HG02840 (cell line): ENCODE data around the gene COL24A1.
"Not testable (repeated sequence)": the region's sequence is repeated elsewhere in the genome, so short reads cannot be mapped to it uniquely, and the experiment has no call there.

Experiments
- ATAC-seq: cut with Tn5 transposase; IDR thresholded peaks from one replicate; pipeline ENCODE4 v1.9.1; 2021; ENCODE audit warnings: mild to moderate bottlenecking, moderate library complexity, moderate number of reproducible peaks; ENCODE audit not compliant: unreplicated experiment, low FRiP score

COL24A1 gene

DNA sequence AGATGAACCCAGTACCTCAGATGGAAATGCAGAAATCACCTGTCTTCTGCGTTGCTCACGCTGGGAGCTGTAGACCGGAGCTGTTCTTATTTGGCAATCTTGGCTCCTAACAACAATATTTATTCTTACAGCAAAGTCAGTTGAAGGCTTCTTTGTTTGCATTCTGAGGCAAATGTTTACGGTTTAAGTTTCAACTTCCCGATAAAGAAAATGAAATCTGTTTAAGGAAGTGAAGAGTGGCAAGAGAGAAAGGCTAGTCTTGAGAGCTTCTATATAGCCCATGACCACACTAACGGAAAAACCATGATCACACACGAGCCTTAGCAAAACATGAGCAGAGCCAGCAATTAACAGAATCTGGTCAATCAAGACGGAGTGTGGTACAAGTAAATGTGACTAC, 325.7 kb downstream of the COL24A1 start:
- ATAC-seq: no peak

DNA sequence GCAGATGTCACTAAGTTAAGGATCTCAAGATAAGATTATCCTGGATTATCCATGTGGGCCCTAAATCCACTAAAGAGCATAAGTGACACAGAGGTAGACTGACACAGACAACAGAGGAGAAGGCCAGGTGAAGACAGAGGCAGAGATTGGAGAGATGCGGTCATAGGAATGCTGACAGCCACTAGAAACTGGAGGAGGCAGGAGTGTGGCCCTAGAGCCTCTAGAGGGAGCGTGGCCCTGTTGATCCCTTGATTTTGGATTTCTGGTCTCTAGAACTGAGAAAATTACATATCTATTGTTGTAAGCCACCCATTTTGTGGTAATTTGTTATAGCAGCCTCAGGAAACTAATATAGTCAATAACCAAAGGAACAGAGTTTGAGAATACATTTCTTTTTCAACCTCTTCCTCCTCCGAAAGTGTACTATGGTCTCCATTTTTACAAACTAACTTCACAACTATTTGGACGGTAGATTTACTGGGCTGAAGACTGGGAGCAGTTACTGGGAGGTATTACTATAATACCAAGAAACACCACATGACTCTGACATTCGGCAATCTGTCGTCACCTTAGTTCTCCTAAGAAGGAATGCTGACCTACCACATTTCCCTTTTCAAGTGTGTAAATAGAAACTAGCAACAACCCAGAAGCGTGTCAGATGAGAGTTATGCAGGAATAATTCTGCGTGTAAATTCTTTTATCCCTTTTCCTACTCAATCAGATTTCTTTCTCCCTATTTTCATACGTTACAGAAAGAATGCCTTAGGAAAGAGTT, 332.3 kb downstream of the COL24A1 start:
- no peak for ATAC-seq

DNA sequence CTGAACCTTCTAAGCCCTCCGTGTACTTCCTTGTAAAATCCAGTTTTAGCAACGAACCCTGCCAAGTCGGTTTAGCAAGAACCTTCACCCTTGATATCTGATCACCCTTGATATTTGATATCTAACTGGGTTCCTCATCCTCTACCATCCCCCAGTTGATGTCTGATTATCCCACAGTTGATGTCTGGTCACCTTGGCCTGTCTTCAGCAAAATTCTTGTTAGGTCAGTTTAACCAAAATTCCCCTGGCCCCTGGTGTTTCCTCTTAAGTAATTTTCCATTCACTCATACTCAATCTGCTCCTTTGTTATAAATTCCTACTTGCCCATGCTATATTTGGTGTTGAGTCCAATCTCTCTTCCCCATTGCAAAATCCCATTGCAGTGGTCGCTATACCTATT, 333.9 kb downstream of the COL24A1 start:
- no peak for ATAC-seq

DNA sequence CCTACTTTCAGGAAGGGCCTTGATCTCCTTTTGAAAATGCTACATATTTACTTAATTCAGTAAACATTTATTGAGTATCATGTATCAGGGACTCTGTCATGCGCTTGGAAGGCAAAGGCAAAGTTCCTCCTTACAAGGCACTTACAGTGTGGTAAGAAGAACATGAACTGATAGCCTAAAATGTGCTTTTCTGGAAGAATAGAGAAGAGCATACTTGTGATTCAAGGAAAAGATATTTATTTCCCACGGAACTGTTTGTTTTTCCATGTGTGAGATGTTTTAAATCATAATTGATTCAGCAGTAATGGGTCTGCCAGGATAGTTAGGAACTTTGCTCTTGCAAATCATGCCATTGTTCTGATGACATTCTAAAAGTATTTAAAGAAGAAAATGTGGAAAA, 338.2 kb downstream of the COL24A1 start:
- ATAC-seq: no peak

DNA sequence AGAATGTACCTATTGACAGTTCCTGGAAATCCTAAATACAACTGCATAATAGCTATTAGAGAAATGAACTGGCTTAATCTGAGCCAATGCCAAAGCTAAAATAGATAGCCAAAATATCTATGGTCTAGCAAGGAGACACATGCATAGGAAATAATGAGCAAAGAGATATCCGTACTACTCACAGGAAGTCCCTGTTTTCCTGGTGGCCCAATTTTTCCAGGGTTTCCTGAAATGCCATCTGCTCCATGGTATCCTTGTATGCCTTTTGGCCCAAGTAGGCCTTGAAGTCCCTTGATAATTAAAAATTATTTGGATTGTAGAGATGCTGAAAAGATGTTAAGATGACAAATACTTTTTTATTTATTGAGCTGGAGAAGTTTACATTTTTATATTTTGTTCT, 340.0 kb downstream of the COL24A1 start:
- ATAC-seq: no peak

DNA sequence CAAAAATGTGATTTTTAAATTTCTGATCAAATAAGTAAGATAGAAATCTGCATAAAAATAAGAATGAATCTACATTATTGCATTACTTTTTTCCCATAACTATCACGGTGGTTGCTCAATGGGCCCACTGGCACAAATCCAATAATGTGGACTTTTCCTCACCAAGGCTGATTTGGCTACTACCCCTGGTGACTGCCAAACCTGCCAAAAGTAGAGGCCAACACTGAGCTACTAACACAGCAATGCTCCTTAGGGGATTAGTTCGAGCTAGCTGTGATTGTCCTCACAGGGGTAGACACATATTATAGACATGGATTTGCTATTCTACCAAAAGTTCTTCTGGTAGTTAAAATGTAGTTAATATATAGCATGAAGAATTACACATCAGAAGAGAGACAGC, 340.7 kb downstream of the COL24A1 start:
- ATAC-seq: no peak

DNA sequence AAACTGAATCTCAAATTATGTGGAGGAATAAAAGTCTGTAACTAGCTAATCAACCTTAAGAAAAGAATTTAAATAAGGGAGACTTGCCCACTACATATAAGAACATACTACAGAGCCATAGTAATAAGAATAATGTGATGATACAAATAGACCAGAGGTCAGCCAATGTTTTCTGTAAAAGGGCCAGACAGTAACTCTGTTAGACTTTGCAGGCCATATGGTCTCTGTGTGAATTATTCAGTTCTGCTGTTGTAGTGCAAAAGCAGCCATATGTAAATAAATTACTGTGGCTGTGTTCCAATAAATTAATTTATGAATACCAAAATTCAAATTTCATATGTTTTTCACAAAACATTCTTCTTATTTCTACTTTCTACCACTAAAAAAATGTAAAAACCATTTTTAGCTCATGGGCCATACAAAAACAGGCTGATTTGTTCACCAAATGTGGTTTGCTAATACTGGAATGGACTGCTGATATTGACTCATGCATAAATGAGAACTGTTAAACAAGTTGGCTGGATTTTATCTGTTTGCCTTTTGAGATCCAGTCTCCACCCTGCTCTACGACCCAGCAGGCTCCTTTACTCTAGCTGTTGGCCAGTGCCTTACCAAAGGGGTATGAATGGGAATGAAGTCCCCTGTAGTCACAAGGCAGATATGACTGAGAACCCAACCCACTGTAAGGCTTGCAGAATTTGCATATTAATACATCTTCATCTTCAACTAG, 350.2 kb downstream of the COL24A1 start:
- no peak for ATAC-seq

DNA sequence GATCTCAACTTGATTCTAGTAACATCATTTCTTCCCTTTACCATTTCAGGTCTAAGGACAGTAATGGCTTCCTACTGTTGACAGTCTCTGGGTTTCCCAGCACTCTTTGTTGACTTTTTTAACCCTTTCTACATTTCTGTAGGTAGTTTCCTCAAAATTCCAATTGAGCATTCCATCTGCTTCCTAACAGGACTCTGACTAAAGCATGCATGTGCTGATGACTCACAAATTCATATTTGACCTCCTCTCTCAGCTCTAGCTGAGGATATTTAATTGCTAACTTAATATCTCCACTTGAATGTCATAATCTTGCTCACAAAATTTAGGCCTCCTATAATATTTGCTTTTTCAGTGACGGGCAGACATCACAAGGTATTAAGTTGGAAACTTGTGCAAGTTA, 355.1 kb downstream of the COL24A1 start:
- no peak for ATAC-seq

DNA sequence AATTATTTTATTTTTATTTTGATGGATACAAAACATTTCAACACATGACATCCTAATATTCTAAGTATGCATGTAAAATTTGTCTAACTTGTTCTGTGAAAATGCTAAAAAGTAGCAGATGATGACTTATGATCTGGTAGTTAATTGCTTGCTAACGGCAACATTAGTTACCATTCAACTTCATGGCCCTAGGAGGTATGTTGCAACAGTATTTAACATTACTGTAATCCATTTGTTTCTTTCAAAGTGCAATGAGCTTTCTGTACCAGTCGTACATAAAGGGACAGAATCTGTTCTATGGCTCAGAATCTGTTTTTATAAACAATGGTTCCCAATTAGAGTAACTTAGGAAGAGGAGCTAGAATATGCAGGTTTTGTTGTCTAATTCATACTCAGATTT, 356.8 kb downstream of the COL24A1 start:
- no peak for ATAC-seq

DNA sequence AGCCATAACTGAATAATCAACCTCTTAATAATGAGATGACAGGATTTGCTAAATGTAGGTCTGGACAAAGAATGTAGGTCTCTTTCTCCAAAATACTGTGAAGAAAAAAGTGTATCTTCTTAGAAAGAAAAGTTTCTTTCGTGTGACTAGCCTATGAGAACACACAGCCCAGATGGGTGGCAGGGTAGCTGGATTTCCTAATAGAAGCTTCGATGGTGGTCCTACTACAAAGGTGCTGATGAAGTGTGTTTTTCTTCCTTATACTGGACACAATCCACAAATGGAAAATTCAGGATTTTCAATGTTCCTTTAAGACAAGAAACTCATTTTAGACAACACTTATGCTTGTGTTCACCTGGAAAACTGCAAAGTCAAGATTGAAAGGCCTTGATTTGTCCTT, 358.2 kb downstream of the COL24A1 start:
- ATAC-seq: no peak

DNA sequence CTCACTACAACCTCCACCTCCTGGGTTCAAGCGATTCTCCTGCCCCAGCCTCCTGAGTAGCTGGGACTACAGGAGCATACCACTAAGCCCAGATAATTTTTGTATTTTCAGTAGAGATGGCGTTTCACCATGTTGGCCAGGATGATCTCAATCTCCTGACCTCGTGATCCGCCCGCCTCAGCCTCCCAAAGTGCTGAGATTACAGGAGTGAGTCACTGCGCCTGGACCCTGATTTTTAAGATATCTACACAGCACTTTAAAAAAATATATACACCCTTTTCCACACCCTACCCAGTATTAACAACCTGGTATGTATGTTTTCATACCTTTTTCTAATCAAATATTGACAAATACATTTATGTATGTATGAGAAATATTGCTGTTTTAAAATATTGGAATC, 379.6 kb downstream of the COL24A1 start:
- ATAC-seq: not testable (repeated sequence)

DNA sequence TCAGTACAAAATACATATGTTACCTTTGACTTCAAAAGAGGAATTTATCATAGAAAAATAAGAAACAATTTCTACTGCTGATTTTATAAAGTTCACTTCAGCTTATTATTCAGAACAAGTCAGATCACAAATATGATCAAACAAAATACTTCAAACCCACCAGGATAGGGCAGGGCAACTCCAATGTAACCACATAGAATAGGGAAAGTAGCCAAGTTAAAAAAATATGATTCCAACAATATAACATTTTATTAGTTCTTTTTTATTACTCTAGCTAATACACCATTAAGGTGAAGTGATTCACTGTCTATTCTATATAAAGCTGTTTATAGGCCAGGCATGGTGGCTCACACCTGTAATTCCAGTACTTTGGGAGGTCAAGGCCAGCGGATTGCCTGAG, 393.8 kb downstream of the COL24A1 start:
- no peak for ATAC-seq

DNA sequence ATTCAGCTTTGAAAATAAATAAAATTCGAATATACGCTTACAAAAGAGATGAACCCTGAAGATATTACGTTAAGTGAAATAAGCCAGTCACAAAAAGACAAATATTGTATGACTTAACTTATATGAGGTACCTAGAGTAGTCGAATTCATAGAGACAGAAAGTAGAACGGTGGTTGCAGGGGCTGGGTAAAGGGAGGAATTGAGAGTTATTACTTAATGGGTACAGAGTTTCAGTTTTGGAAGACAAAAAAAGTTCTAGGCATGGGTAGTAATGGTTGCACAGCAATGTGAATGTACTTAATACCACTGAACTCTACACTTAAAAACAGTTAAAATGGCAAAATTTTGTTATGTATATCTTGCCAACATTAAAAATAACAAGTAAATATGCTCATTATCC, 399.7 kb downstream of the COL24A1 start:
- ATAC-seq: no peak

DNA sequence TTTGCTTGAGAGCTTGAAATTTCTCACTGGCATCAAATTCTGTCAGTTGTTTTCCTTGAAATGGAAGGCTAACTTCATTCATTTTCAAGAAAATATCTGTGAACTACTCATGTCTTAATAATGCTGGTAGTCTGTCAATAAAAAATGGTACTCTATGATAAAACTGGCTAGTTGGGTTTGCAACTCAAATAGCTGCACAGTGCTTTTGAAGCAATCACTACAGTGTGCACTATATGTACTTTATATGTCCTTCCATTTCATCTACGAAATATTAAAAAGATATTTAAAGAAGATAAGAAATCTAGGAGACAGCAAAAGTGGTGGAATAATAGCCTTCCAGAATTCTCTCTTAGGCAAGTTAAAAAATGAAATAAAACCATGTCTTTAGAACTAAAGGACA, 408.5 kb downstream of the COL24A1 start:
- ATAC-seq: no peak

DNA sequence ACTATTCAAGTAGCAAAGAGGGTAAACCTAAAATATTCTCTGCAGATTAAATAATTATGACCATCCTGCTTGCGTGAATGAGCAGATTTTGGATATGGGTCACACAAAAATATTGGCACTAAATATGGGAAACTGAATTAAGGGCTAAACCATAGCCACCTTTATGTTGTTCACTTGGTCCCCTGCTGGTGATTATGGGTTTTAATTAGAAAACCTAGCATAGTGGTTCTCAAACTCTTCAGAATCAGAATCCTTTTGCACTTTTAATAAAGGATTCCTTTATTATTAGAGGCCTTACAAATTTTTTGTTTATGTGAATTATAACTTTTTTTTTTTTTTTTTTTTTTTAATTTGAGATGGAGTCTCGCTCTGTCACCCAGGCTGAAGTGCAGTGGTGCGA, 409.8 kb downstream of the COL24A1 start:
- no peak for ATAC-seq

DNA sequence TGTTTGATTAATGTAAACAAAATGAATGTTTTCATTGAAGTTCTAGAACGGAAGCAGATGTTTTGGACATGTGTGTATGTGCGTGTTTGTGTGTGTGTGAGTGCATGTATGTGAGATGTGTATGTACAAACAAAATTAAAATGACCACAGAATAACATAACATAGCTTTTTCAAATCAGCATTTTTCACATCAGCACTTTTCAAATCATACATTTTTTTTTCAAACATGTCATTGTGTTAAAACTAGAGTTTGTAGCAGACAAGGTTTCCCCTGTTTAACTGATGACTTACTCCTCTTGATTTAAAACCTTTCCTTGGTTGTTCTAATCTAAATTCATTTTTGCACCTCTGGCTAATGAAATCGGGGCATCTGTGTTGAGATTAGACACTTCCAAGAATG, 412.8 kb downstream of the COL24A1 start:
- no peak for ATAC-seq

DNA sequence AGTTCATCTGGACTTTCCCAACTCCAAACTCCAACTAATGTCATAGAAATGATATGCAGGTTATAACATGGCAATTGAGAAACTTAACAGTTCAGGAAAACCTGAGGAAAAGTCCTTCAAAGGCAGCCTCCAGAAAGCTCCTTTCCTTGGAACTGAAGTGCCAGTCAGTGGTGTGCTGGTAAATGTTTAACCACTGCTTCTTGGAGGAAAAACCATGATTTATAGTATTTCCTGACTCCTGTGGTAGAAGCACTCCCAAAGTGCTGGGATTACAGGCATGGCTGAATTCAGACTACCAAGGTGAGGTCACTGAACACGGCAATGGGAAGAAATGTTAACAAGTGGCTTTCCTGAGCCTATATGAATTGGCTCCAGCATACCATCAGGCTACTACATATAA, 421.6 kb downstream of the COL24A1 start:
- no peak for ATAC-seq

DNA sequence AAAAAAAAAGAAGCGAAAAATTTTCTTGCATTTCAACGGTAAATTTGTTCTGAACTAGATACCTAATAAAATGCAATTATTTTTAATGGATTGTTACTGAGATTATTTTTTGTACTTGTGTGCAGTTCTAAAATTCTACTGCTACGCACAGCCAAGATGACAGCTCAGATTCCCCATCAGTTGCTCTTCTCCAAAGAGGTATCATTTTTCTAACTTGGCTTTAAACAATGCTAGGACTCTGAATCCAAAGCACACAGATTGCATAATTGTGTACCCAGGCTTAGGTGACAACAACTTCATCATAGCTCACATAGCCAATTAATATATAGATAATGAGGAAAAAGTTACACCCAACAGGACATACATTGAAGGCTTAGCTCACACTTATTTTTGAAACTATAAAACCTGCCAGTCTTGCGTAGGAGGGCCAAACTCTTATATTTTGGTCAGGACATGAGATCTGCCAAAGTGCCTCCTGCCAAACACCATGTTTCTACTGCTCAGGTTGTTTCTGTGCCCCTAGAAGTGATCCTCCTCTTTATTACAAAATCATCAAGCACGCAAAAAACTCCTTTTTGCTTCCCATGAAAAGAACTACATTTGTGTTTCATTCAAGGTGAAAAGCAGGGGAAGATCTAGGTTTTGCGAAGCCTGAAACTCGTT, 437.8 kb downstream of the COL24A1 start:
- ATAC-seq: no peak

DNA sequence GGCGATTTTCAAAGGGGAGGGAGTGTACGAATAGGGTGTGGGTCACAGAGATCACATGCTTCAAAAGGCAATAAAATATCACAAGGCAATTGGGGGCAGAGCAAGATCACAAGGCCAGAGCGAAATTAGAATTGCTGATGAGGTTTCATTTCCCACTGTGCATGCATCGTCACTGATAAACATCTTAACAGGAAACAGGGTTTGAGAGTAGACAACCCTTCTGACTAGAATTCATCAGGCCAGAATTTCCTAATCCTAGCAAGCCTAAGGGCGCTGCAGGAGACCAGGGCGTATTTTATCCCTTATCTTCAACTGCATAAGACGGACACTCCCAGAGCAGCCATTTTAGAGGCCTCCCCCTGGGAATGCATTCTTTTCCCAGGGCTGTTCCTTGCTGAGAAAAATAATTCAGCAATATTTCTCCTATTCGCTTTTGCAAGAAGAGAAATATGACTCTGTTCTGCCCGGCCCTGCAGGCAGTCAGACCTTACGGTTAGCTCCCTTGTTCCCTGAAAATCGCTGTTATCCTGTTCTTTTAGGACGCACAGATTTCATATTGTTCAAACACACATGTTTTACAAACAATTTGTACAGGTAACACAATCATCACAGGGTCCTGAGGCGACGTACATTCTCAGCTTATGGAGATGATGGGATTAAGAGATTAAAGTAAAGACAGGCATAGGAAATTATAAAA, 442.0 kb downstream of the COL24A1 start:
- ATAC-seq: not testable (repeated sequence)

DNA sequence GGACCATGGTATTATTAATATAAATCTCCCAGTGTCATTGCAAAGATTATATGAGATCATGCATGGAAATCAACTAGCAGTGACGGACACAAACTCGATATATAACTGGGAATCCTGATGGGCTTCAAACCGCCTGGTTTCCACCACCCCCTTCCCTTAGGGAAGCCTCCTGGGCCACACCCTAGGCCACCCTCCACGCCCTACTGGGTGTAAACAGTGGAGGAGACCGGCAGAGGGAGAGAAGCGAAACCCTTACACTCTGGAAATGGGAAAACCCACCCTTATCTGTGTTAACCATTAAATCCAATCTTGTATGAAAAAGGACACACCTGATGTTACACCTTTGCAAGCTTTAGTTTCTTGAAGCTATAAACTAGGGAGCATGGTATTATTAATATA, 447.7 kb downstream of the COL24A1 start:
- no peak for ATAC-seq
